Uterus (tissue), 2 donors: Measurements from ENCODE around the gene SYNPO2L.
"Not testable (repeated sequence)": the region's sequence is repeated elsewhere in the genome, so short reads cannot be mapped to it uniquely, and the experiment has no call there.

Source experiments
- POLR2A ChIP-seq, 2 donors: fragments of 450-650 bp; IDR thresholded peaks; one replicate each; pipeline ENCODE4 v1.6.1; 2016; ENCODE audit warnings: antibody characterized with exemption in 2 of 2, mild to moderate bottlenecking in 1 of 2, moderate library complexity in 1 of 2
- TF ChIP-seq, protein P1 (sequence below), 4 experiments: fragments of 200-600 bp in 2 of 4; fragments of 450-650 bp in 2 of 4; sonication (generic) in 2 of 4; IDR thresholded peaks; one replicate each; pipeline ENCODE4 v1.5.1; 2016 to 2019; ENCODE audit warnings: antibody characterized with exemption in 4 of 4, mild to moderate bottlenecking in 2 of 4, moderate library complexity in 1 of 4

- TF ChIP-seq, protein P1, sequence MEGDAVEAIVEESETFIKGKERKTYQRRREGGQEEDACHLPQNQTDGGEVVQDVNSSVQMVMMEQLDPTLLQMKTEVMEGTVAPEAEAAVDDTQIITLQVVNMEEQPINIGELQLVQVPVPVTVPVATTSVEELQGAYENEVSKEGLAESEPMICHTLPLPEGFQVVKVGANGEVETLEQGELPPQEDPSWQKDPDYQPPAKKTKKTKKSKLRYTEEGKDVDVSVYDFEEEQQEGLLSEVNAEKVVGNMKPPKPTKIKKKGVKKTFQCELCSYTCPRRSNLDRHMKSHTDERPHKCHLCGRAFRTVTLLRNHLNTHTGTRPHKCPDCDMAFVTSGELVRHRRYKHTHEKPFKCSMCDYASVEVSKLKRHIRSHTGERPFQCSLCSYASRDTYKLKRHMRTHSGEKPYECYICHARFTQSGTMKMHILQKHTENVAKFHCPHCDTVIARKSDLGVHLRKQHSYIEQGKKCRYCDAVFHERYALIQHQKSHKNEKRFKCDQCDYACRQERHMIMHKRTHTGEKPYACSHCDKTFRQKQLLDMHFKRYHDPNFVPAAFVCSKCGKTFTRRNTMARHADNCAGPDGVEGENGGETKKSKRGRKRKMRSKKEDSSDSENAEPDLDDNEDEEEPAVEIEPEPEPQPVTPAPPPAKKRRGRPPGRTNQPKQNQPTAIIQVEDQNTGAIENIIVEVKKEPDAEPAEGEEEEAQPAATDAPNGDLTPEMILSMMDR (IDR thresholded peaks at IDR 0.05), result not testable (repeated sequence)
- not testable (repeated sequence) for TF ChIP-seq POLR2A (IDR thresholded peaks at IDR 0.05)
Observed at GRCh38 chr10:73690755-73691154, 34.9 kb upstream of the SYNPO2L start.
